Measurements from ENCODE around the gene FXYD1. TPM values are rescaled to one million over a fixed set of nuclear protein-coding genes. Genes with fewer than 3 reads are reported as not detected.

Gene FXYD1
- total RNA-seq, 4 donors from 2014 or later, result 3.9 to 29.9 (median 10.1) TPM; not detected in 1

DNA sequence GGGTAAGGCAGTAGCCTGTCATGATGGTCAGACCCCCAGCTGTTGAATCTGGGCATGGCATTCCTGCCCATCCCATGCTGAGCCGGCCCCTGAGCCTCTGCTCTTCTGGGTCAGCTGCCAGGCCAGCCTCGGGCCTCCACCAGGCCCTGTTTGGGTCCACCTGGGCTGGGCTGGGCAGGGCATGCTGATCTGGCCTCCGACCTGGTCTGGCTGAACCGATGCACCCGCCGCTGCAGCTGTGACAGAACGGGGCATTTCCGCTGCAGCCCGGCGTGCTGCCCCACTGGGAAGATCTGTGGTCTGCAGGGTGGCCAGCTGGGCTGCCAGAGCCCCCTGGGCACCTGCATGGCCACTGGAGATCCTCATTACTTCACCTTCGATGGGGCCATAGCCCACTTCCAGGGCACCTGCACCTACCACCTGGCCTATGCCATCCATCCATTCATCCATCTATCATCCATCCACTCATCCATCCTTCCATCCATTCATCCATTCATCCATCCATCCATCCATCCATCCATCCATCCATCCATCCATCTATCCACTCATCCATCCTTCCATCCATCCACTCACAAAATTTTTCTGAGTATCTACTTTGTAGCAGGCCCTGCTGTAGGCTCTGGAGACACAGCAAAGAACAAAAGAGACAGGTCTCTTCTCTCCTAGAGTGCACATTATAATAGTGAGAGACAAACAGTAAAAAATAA is 44.5 kb upstream of the FXYD1 start:
- H3K27me3 ChIP-seq, result peaks cover 0 to 24% (median 0%) of the 10 kb centered on the region in 4 donors
- H3K4me1 ChIP-seq, result peaks cover 23 to 83% (median 32%) of the 10 kb centered on the region in 3 donors
- peak overlapping the region in 1 of 4 donors; percentile 80 for H3K27ac ChIP-seq
- DNase-seq, result no peak
- TF ChIP-seq, protein P1, sequence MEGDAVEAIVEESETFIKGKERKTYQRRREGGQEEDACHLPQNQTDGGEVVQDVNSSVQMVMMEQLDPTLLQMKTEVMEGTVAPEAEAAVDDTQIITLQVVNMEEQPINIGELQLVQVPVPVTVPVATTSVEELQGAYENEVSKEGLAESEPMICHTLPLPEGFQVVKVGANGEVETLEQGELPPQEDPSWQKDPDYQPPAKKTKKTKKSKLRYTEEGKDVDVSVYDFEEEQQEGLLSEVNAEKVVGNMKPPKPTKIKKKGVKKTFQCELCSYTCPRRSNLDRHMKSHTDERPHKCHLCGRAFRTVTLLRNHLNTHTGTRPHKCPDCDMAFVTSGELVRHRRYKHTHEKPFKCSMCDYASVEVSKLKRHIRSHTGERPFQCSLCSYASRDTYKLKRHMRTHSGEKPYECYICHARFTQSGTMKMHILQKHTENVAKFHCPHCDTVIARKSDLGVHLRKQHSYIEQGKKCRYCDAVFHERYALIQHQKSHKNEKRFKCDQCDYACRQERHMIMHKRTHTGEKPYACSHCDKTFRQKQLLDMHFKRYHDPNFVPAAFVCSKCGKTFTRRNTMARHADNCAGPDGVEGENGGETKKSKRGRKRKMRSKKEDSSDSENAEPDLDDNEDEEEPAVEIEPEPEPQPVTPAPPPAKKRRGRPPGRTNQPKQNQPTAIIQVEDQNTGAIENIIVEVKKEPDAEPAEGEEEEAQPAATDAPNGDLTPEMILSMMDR (IDR thresholded peaks at IDR 0.05), result no peak
- no peak for TF ChIP-seq POLR2A (IDR thresholded peaks at IDR 0.05)
- no peaks in the 10 kb centered on the region for H3K36me3 ChIP-seq
- 85 to 90% methylated on average over 1 of the region's 11 CpGs for WGBS, 2 donors
- intact Hi-C loops (cut with DNase I), result no loop called here
- H3K9me3 ChIP-seq, result no peaks in the 10 kb centered on the region
- H3K4me3 ChIP-seq, result no peak overlapping the region

DNA sequence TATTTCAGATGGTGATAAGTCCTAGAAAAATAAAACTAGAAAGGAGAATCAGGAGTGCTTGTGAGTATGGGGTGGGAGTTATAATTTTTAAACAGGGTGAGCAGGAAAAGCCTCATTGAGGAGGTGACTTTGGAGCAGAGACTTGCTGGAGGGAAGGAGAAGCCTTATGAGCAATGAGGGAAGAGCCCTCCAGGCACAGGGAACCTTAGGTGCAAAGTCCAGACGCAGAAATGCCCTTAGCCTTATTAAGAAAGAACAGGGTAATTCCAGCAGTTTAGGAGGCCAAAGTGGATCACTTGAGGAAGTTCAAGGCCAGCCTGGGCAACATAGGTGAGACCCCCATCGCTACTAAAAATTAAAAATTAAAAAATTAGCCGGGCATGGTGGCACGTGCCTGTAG is 44.0 kb upstream of the FXYD1 start:
- intact Hi-C loops (cut with DNase I), result no loop called here
- DNase-seq, result no peak
- peak overlapping the region in 1 of 4 donors; percentile 80 for H3K27ac ChIP-seq
- H3K27me3 ChIP-seq, result peaks cover 0 to 18% (median 0%) of the 10 kb centered on the region in 4 donors
- no peaks in the 10 kb centered on the region for H3K36me3 ChIP-seq
- no peak overlapping the region for H3K4me3 ChIP-seq
- TF ChIP-seq, protein P1 (IDR thresholded peaks at IDR 0.05), result no peak
- no peak for TF ChIP-seq POLR2A (IDR thresholded peaks at IDR 0.05)
- WGBS, 2 donors, result 86 to 91% methylated on average over 4 of the region's 4 CpGs
- no peaks in the 10 kb centered on the region for H3K9me3 ChIP-seq
- peaks cover 23 to 89% (median 32%) of the 10 kb centered on the region in 3 donors for H3K4me1 ChIP-seq

DNA sequence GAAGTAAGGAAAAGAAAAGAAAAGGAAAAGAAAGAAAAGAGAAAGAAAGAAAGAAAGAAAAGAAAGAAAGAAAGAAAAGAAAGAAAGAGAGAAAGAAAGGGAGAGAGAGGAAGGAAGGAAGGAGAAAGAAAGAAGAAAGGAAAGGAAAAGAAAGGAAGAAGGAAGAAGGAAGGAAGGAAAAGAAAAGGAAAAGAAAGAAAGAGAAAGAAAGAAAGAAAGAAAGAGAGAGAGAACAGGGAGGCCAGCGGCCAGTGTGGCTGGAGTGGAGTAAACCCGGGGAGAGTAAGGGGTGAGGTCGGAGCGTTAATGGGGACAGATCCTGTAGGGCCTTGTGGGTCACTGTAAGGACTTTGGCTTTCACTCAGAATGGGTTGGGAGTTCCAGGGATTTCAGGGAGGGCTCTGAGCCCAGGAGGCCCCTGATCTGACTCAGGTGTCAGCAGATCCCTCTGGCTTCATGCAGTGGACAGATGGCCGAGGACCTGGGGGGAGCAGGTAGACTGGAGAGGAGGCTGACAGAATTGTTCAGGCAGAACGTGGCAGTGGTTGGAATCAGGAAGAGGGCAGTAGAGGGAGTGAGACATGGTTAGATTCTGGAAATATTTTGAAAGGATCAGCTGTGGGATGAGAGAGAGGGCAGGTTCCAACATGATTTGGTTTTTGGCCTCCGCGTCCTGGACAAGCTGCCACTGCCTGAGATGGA is 42.8 kb upstream of the FXYD1 start:
- no peaks in the 10 kb centered on the region for H3K36me3 ChIP-seq
- no peak for TF ChIP-seq POLR2A (IDR thresholded peaks at IDR 0.05)
- TF ChIP-seq, protein P1 (IDR thresholded peaks at IDR 0.05), result peak in 1 of 6 experiments; percentile 24
- intact Hi-C loops (cut with DNase I), result no loop called here
- peaks cover 0 to 7% (median 0%) of the 10 kb centered on the region in 4 donors for H3K27me3 ChIP-seq
- peaks cover 16 to 80% (median 25%) of the 10 kb centered on the region in 3 donors for H3K4me1 ChIP-seq
- 23 to 37% methylated on average over 8 of the region's 8 CpGs for WGBS, 2 donors
- DNase-seq, result no peak
- H3K4me3 ChIP-seq, result no peak overlapping the region
- H3K27ac ChIP-seq, result peak overlapping the region; percentile 69 to 80 (median 76)
- no peaks in the 10 kb centered on the region for H3K9me3 ChIP-seq

DNA sequence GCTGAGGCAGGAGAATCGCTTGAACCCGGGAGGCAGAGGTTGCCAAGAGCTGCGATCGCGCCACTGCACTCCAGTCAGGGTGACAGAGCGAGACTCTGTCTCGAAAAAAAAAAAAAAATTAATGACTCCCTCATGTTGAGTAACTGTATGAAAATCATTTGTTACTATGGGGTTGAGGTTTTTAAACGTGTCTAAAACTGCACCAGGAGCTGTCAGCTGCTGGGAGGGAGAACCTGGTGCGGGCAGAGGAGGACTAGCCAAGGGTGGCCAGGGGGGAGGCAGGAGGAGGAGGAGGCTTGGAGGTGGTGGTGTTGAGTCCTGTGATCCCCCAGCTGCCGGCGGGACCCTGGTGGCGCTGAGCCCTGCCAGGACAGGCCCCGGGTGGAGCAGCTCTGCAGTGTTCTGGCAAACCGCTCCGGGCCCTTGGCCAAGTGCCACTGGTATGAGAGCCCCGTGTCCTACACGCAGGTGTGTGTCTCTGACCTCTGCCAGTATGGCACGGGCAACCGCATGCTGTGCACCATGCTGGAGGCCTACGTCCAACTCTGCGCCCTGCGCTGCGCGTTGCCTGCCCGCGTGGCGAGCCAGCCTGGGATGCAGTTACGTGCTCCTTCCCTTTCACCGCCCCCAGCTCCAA is 40.1 kb upstream of the FXYD1 start:
- TF ChIP-seq, protein P1 (IDR thresholded peaks at IDR 0.05), result no peak
- no peak for TF ChIP-seq POLR2A (IDR thresholded peaks at IDR 0.05)
- Histone ChIP-seq H3K36me3 (no peaks in the 10 kb centered on the region), H3K4me1 (peaks cover 12 to 53% (median 14%) of the 10 kb centered on the region in 3 donors), H3K4me3 (no peak overlapping the region), H3K27ac (peak overlapping the region; percentile 66 to 73 (median 68)), H3K27me3 (no peaks in the 10 kb centered on the region), H3K9me3 (no peaks in the 10 kb centered on the region)
- WGBS, 2 donors, result 33 to 48% methylated on average over 13 to 22 of the region's 29 CpGs
- no peak for DNase-seq
- intact Hi-C loops (cut with DNase I), result no loop called here

Data from esophagus squamous epithelium (tissue), 5 donors.